CD14-positive monocyte (primary cell): ENCODE measurements around the gene CEP170B. TPM values are rescaled to one million over a fixed set of nuclear protein-coding genes. Genes with fewer than 3 reads are reported as not detected.

Source experiments
- DNase-seq, 3 donors: peaks; one replicate each; pipeline ENCODE4 v3.0.0-alpha.2; 2011 to 2022
- H2AFZ ChIP-seq: 2 replicates; pipeline ENCODE4 v1.6.0; 2012; ENCODE audit warnings: mild to moderate bottlenecking, low read depth, low read length, inconsistent platforms; ENCODE audit not compliant: insufficient read depth, poor library complexity, severe bottlenecking
- H3K27ac ChIP-seq, 2 donors: 1 replicate in 1 of 2; 2 replicates in 1 of 2; pipeline ENCODE4 v1.5.1; 2012 to 2013; ENCODE audit warnings: low read length in 2 of 2, control low read depth in 1 of 2, inconsistent platforms in 1 of 2, low read depth in 1 of 2, mild to moderate bottlenecking in 1 of 2
- H3K27me3 ChIP-seq, 2 donors: one replicate each; pipeline versions ENCODE4 v1.6.0 to v1.6.1; 2011 to 2013; ENCODE audit warnings: low read length in 2 of 2; ENCODE audit not compliant: control insufficient read depth in 2 of 2, insufficient read depth in 2 of 2
- H3K36me3 ChIP-seq, 2 donors: replicated peaks in 1 of 2; 1 replicate in 1 of 2; 2 replicates in 1 of 2; pipeline versions ENCODE4 v1.5.1 to v1.6.1; 2012 to 2013; ENCODE audit warnings: low read length in 2 of 2, control low read depth in 1 of 2, inconsistent platforms in 1 of 2, mild to moderate bottlenecking in 1 of 2; ENCODE audit not compliant: insufficient read depth in 2 of 2, control insufficient read depth in 1 of 2
- H3K4me1 ChIP-seq, 2 donors: 1 replicate in 1 of 2; 2 replicates in 1 of 2; pipeline versions ENCODE4 v1.5.1 to v1.6.1; 2012 to 2013; ENCODE audit warnings: low read length in 2 of 2, control low read depth in 1 of 2, inconsistent platforms in 1 of 2, mild to moderate bottlenecking in 1 of 2, moderate library complexity in 1 of 2; ENCODE audit not compliant: insufficient read depth in 2 of 2, control insufficient read depth in 1 of 2
- H3K4me2 ChIP-seq: replicated peaks from 2 replicates; pipeline ENCODE3; 2012; ENCODE audit warnings: low read length, moderate library complexity, mild to moderate bottlenecking; ENCODE audit not compliant: poor library complexity, severe bottlenecking; ENCODE audit errors: extremely low read depth
- H3K4me3 ChIP-seq, 3 experiments: fragments of 200-600 bp in 1 of 3; sonication (generic) in 1 of 3; replicated peaks in 1 of 3; 1 replicate in 2 of 3; 2 replicates in 1 of 3; pipeline ENCODE4 v1.5.1; 2011 to 2013; ENCODE audit warnings: low read length in 3 of 3, mild to moderate bottlenecking in 3 of 3, control low read depth in 2 of 3, low read depth in 2 of 3, inconsistent platforms in 1 of 3, moderate library complexity in 1 of 3
- H3K79me2 ChIP-seq: 2 replicates; pipeline ENCODE4 v1.6.0; 2012; ENCODE audit warnings: mild to moderate bottlenecking, control low read depth, inconsistent platforms, low read length, moderate library complexity; ENCODE audit not compliant: insufficient read depth
- H3K9ac ChIP-seq: 2 replicates; pipeline ENCODE4 v1.6.0; 2017; ENCODE audit warnings: low read length, mild to moderate bottlenecking; ENCODE audit not compliant: insufficient read depth, poor library complexity, severe bottlenecking
- H3K9me3 ChIP-seq, 2 donors: replicated peaks in 1 of 2; 1 replicate in 1 of 2; 2 replicates in 1 of 2; pipeline versions ENCODE4 v1.5.1 to v1.6.1; 2012 to 2013; ENCODE audit warnings: low read length in 2 of 2, control low read depth in 1 of 2; ENCODE audit not compliant: control insufficient read depth in 1 of 2, insufficient read depth in 1 of 2
- H4K20me1 ChIP-seq: 2 replicates; pipeline ENCODE4 v1.6.0; 2012; ENCODE audit warnings: mild to moderate bottlenecking, low read length, control low read depth, moderate library complexity; ENCODE audit not compliant: insufficient read depth
- H3K27ac Mint-ChIP-seq, 7 donors: one replicate each; pipeline ENCODE4 v1.8.0; 2020; ENCODE audit warnings: mild to moderate bottlenecking in 7 of 7, mixed read lengths in 7 of 7, moderate library complexity in 6 of 7, inconsistent platforms in 2 of 7
- H3K27me3 Mint-ChIP-seq, 3 donors: one replicate each; pipeline ENCODE4 v1.8.0; 2021 to 2022; ENCODE audit warnings: low read depth in 3 of 3, mild to moderate bottlenecking in 3 of 3, mixed read lengths in 3 of 3, moderate library complexity in 3 of 3, inconsistent platforms in 1 of 3
- H3K36me3 Mint-ChIP-seq, 2 donors: one replicate each; pipeline ENCODE4 v1.8.0; 2020; ENCODE audit warnings: mixed read lengths in 2 of 2, inconsistent platforms in 1 of 2, mild to moderate bottlenecking in 1 of 2
- H3K4me1 Mint-ChIP-seq: one replicate; pipeline ENCODE4 v1.8.0; 2020; ENCODE audit warnings: mild to moderate bottlenecking, mixed read lengths
- H3K4me3 Mint-ChIP-seq, 2 donors: one replicate each; pipeline ENCODE4 v1.8.0; 2020; ENCODE audit warnings: mild to moderate bottlenecking in 2 of 2, mixed read lengths in 2 of 2, moderate library complexity in 1 of 2
- H3K9me3 Mint-ChIP-seq, 7 donors: one replicate each; pipeline ENCODE4 v1.8.0; 2020 to 2022; ENCODE audit warnings: mixed read lengths in 7 of 7, mild to moderate bottlenecking in 6 of 7, moderate library complexity in 6 of 7, inconsistent platforms in 2 of 7
- CTCF ChIP-seq: fragments of 200-600 bp; IDR thresholded peaks from one replicate; pipeline ENCODE4 v1.8.0; 2022; ENCODE audit warnings: antibody characterized with exemption, mild to moderate bottlenecking
- WGBS: methylation state at CpG from one replicate; pipeline ENCODE4 v1.1.5; 2013; ENCODE audit warnings: missing lambda C conversion rate; ENCODE audit not compliant: insufficient coverage; 5-methylcytosine and 5-hydroxymethylcytosine counted together
- intact Hi-C, 2 donors: fragments of 100-400 bp; cut with micrococcal nuclease; formaldehyde crosslinking; loops; one replicate each; pipeline versions ENCODE4 v1.15.0 to v1.15.1; 2023
- polyA plus RNA-seq, 3 donors: library from polyadenylated mRNA; depleted of rRNA in 1 of 3; unstranded in 2 of 3; stranded (reverse) in 1 of 3; fragments of 300-500 nt in 2 of 3; fragments of >200 nt in 1 of 3; fragmentation: Illumina TruSeq in 2 of 3; gene quantifications; 1 replicate in 2 of 3; 2 replicates in 1 of 3; pipeline ENCODE4 v1.2.3, GENCODE V29; 2012 to 2021

The CEP170B gene
- polyA plus RNA-seq, 3 donors = 0.09 TPM; not detected in 2

- Mint-ChIP-seq H3K36me3 (no peaks in the 10 kb centered on the region), H3K4me1 (no peaks in the 10 kb centered on the region), H3K4me3 (peak overlapping the region in 1 of 2 donors; percentile 79), H3K9me3 (peaks cover 0 to 5% (median 3%) of the 10 kb centered on the region in 7 donors), H3K27ac (no peak overlapping the region), H3K27me3 (peaks cover 53 to 75% (median 64%) of the 10 kb centered on the region in 3 donors)
- DNase-seq = no peak
- peaks cover 0 to 9% of the 10 kb centered on the region in 2 donors for H3K9me3 ChIP-seq
- H3K36me3 ChIP-seq = no peaks in the 10 kb centered on the region
- H3K9ac ChIP-seq = no peak overlapping the region
- WGBS = no CpG with 5 or more reads among the region's 1 CpG
- no peak overlapping the region for H2AFZ ChIP-seq
- H3K4me3 ChIP-seq = no peak overlapping the region
- no peaks in the 10 kb centered on the region for H4K20me1 ChIP-seq
- H3K79me2 ChIP-seq = no peaks in the 10 kb centered on the region
- peaks cover 47 to 62% of the 10 kb centered on the region in 2 donors for H3K27me3 ChIP-seq
- H3K4me1 ChIP-seq = no peaks in the 10 kb centered on the region
- no peak overlapping the region for H3K4me2 ChIP-seq
- intact Hi-C loops = no loop called here
- no peak for TF ChIP-seq CTCF
- no peak overlapping the region for H3K27ac ChIP-seq
Observed at GRCh38 chr14:104841730-104842129, 23.3 kb upstream of the CEP170B start.

GRCh38 chr14:104843006-104843405 lies 22.1 kb upstream of the CEP170B start:
- H3K9ac ChIP-seq = no peak overlapping the region
- no peaks in the 10 kb centered on the region for H3K36me3 ChIP-seq
- no peak overlapping the region for H3K27ac ChIP-seq
- intact Hi-C loops = no loop called here
- WGBS = 30% methylated on average over 9 of the region's 13 CpGs
- Mint-ChIP-seq H3K27me3 (peaks cover 56 to 82% (median 72%) of the 10 kb centered on the region in 3 donors), H3K4me1 (no peaks in the 10 kb centered on the region), H3K9me3 (peaks cover 0 to 6% (median 2%) of the 10 kb centered on the region in 7 donors), H3K36me3 (no peaks in the 10 kb centered on the region), H3K4me3 (peak overlapping the region in 1 of 2 donors; percentile 62), H3K27ac (no peak overlapping the region)
- no peak for TF ChIP-seq CTCF
- H3K79me2 ChIP-seq = no peaks in the 10 kb centered on the region
- no peak for DNase-seq
- no peak overlapping the region for H3K4me3 ChIP-seq
- no peaks in the 10 kb centered on the region for H3K4me1 ChIP-seq
- H3K27me3 ChIP-seq = peaks cover 47 to 62% of the 10 kb centered on the region in 2 donors
- H3K4me2 ChIP-seq = no peak overlapping the region
- H2AFZ ChIP-seq = no peak overlapping the region
- H4K20me1 ChIP-seq = no peaks in the 10 kb centered on the region
- H3K9me3 ChIP-seq = peaks cover 0 to 9% of the 10 kb centered on the region in 2 donors
